Measurements from ENCODE around the gene INTS15. TPM values are rescaled to one million over a fixed set of nuclear protein-coding genes. Genes with fewer than 3 reads are reported as not detected.

The INTS15 gene
- total RNA-seq, 2 donors from 2014 or later = 34.4 to 38.0 TPM

DNA sequence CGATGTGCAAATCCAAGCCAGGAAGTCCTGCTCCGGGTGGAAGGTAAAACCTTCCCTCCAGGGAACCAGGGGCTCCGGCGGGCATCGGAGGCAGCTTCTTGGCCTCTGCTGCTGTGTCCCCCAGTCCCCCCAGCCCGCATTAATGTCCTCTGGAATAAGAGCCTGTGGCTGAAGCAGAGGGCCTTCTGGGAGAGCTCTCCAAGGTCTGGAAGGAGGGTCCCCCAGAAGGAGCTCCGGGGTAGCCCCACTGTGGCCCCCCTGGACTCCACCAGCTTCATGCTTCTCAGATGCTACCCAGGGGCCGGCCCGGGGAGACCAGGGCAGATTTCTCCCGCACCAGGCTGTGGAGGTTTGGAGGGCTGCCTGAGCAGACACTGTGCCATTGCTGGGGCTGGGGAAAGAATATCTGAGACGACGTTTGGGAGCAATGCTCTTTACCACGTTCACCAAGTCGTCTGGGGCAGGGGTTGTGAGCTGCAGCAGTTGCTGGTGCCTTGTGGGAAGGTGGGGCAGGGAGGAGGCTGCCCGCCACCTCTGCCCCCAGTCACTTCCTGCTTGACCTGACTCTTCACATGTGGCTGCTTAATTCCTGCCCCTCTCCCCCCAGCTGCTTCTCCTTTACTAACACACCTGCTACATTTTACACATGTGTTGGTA, 33.9 kb downstream of the INTS15 start:
- H3K4me1 Mint-ChIP-seq = no peaks in the 10 kb centered on the region
- no peak overlapping the region for H3K4me3 Mint-ChIP-seq
- no peaks in the 10 kb centered on the region for H3K27me3 ChIP-seq (ENCODE audit: control insufficient read depth, insufficient read depth, low read length, poor library complexity, severe bottlenecking)
- WGBS, 2 experiments (ENCODE audit: insufficient coverage in 1 of 2, insufficient read length in 1 of 2) = 89 to 92% methylated on average over 13 to 15 of the region's 15 CpGs
- no peaks in the 10 kb centered on the region for H3K4me1 ChIP-seq (ENCODE audit: control insufficient read depth, insufficient read depth, low read length)
- TF ChIP-seq, protein P1, sequence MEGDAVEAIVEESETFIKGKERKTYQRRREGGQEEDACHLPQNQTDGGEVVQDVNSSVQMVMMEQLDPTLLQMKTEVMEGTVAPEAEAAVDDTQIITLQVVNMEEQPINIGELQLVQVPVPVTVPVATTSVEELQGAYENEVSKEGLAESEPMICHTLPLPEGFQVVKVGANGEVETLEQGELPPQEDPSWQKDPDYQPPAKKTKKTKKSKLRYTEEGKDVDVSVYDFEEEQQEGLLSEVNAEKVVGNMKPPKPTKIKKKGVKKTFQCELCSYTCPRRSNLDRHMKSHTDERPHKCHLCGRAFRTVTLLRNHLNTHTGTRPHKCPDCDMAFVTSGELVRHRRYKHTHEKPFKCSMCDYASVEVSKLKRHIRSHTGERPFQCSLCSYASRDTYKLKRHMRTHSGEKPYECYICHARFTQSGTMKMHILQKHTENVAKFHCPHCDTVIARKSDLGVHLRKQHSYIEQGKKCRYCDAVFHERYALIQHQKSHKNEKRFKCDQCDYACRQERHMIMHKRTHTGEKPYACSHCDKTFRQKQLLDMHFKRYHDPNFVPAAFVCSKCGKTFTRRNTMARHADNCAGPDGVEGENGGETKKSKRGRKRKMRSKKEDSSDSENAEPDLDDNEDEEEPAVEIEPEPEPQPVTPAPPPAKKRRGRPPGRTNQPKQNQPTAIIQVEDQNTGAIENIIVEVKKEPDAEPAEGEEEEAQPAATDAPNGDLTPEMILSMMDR (conservative IDR thresholded peaks at IDR 0.05) = no peak
- peaks cover 47% of the 10 kb centered on the region for H3K36me3 Mint-ChIP-seq (ENCODE audit: low read depth)
- H3K9me3 ChIP-seq (ENCODE audit: control insufficient read depth, low read length) = no peaks in the 10 kb centered on the region
- peaks cover 13% of the 10 kb centered on the region for H3K36me3 ChIP-seq (ENCODE audit: control insufficient read depth, insufficient read depth, low read length)
- H3K27ac Mint-ChIP-seq = peak overlapping the region; percentile 48
- peaks cover 6% of the 10 kb centered on the region for H3K9me3 Mint-ChIP-seq
- H3K9ac ChIP-seq (ENCODE audit: extremely low read depth, low read length, poor library complexity, severe bottlenecking) = no peak overlapping the region
- H3K27me3 Mint-ChIP-seq (ENCODE audit: insufficient read depth) = no peaks in the 10 kb centered on the region
- DNase-seq = no peak
- no peak overlapping the region for H3K4me3 ChIP-seq (ENCODE audit: low read length)
- no peak overlapping the region for H3K27ac ChIP-seq (ENCODE audit: low read depth, low read length)

DNA sequence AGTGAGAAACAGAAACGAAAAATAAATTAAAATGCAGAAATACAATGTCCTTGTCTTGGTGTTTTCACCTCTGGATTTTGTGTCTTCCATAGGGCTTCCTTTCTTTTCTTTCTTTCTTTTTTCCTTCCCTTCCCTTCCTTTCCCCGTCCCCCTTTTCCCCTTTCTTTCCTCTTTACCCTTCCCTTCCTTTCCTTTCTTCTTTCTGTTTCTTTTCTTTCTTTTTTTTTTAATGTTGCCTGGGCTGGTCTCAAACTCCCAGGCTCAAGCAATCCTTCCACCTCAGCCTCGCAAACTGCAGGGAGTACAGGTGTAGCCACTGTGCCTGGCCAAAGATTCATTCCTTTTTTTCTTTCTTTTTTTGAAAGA, 34.4 kb downstream of the INTS15 start:
- Histone ChIP-seq H3K27me3 (ENCODE audit: control insufficient read depth, insufficient read depth, low read length, poor library complexity, severe bottlenecking) (no peaks in the 10 kb centered on the region), H3K4me3 (ENCODE audit: low read length) (no peak overlapping the region), H3K9me3 (ENCODE audit: control insufficient read depth, low read length) (no peaks in the 10 kb centered on the region), H3K36me3 (ENCODE audit: control insufficient read depth, insufficient read depth, low read length) (peaks cover 13% of the 10 kb centered on the region), H3K27ac (ENCODE audit: low read depth, low read length) (no peak overlapping the region), H3K9ac (ENCODE audit: extremely low read depth, low read length, poor library complexity, severe bottlenecking) (no peak overlapping the region), H3K4me1 (ENCODE audit: control insufficient read depth, insufficient read depth, low read length) (no peaks in the 10 kb centered on the region)
- Mint-ChIP-seq H3K27ac (peak overlapping the region; percentile 48), H3K36me3 (ENCODE audit: low read depth) (peaks cover 42% of the 10 kb centered on the region), H3K4me1 (no peaks in the 10 kb centered on the region), H3K4me3 (no peak overlapping the region), H3K9me3 (peaks cover 6% of the 10 kb centered on the region), H3K27me3 (ENCODE audit: insufficient read depth) (no peaks in the 10 kb centered on the region)
- no peak for DNase-seq
- TF ChIP-seq, protein P1 (conservative IDR thresholded peaks at IDR 0.05) = no peak
- WGBS, 2 experiments (ENCODE audit: insufficient coverage in 1 of 2, insufficient read length in 1 of 2) = 93 to 100% methylated on average over 2 to 3 of the region's 3 CpGs

DNA sequence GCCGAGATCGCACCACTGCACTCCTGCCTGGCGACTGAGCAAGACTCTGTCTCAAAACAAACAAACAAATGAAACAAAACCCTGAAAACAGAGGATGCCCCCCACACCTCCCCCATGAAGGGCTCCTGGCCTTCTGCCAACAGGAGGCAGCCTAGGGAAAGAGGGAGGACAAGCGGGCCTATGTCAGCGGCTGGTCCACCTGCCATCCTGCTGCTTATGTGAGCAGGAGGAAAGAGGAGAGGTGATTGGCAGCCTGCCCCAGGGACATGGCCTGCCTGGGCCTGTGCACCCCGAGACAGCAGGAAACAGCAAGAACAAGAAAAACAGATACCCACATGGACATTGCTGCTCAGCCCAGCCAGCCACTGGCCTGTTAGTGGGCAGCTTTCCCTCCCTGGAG, 38.2 kb downstream of the INTS15 start:
- no peaks in the 10 kb centered on the region for H3K9me3 Mint-ChIP-seq
- H3K27ac ChIP-seq (ENCODE audit: low read depth, low read length) = no peak overlapping the region
- H3K4me1 Mint-ChIP-seq = peaks cover 2% of the 10 kb centered on the region
- no peaks in the 10 kb centered on the region for H3K9me3 ChIP-seq (ENCODE audit: control insufficient read depth, low read length)
- no peak overlapping the region for H3K4me3 Mint-ChIP-seq
- H3K36me3 Mint-ChIP-seq (ENCODE audit: low read depth) = peaks cover 16% of the 10 kb centered on the region
- H3K9ac ChIP-seq (ENCODE audit: extremely low read depth, low read length, poor library complexity, severe bottlenecking) = no peak overlapping the region
- H3K36me3 ChIP-seq (ENCODE audit: control insufficient read depth, insufficient read depth, low read length) = peaks cover 7% of the 10 kb centered on the region
- H3K27me3 ChIP-seq (ENCODE audit: control insufficient read depth, insufficient read depth, low read length, poor library complexity, severe bottlenecking) = no peaks in the 10 kb centered on the region
- H3K27me3 Mint-ChIP-seq (ENCODE audit: insufficient read depth) = no peaks in the 10 kb centered on the region
- DNase-seq = no peak
- TF ChIP-seq, protein P1 (conservative IDR thresholded peaks at IDR 0.05) = peak; percentile 23
- H3K4me1 ChIP-seq (ENCODE audit: control insufficient read depth, insufficient read depth, low read length) = no peaks in the 10 kb centered on the region
- 91 to 100% methylated on average over 2 to 6 of the region's 6 CpGs for WGBS, 2 experiments (ENCODE audit: insufficient coverage in 1 of 2, insufficient read length in 1 of 2)
- no peak overlapping the region for H3K4me3 ChIP-seq (ENCODE audit: low read length)
- H3K27ac Mint-ChIP-seq = no peak overlapping the region
